ENCODE results near the gene IFT27.

The IFT27 gene

DNA sequence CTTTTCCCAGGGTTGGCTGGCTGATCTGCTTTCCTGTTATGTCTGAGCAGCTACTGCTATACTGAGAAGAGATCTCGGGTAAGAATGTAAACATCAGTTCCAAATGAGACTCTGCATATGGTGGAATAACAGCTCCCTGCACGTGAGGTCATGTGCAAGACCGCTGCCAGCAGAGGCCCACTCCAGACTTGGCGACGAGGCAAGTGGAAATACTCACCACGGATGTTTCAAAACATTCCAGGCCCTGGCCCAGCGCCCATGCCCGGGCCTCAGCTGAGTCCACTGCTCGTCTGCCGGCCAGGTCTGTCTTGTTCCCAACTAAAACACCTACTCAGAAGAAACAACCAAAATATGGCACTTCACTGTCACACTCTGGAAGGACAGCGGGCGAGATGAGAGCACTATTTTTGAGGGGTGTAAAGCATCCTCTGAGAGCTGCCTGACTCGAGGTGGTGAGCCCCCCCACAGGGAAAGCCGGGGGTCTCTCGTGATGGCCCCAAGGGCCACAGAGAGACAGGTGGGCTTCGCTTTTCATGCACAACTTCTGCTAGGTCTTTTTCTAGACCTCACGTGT lies 13.1 kb downstream of the IFT27 start:
- no peak overlapping the region for H3K4me3 ChIP-seq (ENCODE audit: low read depth, low read length)
- TF ChIP-seq, protein P1, sequence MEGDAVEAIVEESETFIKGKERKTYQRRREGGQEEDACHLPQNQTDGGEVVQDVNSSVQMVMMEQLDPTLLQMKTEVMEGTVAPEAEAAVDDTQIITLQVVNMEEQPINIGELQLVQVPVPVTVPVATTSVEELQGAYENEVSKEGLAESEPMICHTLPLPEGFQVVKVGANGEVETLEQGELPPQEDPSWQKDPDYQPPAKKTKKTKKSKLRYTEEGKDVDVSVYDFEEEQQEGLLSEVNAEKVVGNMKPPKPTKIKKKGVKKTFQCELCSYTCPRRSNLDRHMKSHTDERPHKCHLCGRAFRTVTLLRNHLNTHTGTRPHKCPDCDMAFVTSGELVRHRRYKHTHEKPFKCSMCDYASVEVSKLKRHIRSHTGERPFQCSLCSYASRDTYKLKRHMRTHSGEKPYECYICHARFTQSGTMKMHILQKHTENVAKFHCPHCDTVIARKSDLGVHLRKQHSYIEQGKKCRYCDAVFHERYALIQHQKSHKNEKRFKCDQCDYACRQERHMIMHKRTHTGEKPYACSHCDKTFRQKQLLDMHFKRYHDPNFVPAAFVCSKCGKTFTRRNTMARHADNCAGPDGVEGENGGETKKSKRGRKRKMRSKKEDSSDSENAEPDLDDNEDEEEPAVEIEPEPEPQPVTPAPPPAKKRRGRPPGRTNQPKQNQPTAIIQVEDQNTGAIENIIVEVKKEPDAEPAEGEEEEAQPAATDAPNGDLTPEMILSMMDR (IDR thresholded peaks at IDR 0.05; ENCODE audit: low read depth, low read length): no peak
- in situ Hi-C loops (cut with HindIII; ENCODE audit: low sequenced_read_pairs): no loop called here
- no peak for DNase-seq (ENCODE audit: low read depth, low spot score)

DNA sequence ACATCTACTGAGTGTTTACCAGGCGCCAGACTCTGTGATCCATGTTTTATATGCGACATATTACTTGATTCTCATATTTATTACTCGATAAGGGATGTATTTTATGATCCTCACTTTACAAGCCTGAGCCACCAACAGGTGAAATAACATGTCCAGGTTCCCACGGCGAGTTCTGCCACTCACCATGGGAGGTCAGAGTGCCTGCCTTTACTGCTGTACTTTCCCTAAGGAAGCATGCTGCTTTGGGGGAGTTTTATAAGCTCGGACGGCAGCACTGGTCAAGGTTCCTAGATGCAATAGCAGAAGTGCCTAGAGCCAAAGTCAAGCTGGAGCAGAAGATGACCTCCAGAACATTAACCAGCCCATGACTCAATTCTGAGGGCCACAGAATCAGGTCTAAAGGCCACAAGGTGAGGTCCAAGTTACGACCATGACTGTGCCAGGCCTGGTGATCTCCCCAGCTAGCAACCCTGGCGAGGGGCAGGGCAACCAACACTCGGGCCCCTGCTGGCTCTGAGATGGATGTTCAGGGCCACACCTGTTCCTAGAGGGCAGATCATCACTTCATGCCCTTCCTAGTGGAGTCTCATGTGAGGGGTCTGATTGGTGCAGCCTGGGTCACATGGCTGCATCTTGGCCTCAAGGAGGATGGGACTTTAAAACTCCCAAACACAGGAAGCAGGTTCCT lies 14.2 kb downstream of the IFT27 start:
- no peak overlapping the region for H3K4me3 ChIP-seq (ENCODE audit: low read depth, low read length)
- TF ChIP-seq, protein P1 (IDR thresholded peaks at IDR 0.05; ENCODE audit: low read depth, low read length): no peak
- in situ Hi-C loops (cut with HindIII; ENCODE audit: low sequenced_read_pairs): no loop called here
- DNase-seq (ENCODE audit: low read depth, low spot score): no peak

DNA sequence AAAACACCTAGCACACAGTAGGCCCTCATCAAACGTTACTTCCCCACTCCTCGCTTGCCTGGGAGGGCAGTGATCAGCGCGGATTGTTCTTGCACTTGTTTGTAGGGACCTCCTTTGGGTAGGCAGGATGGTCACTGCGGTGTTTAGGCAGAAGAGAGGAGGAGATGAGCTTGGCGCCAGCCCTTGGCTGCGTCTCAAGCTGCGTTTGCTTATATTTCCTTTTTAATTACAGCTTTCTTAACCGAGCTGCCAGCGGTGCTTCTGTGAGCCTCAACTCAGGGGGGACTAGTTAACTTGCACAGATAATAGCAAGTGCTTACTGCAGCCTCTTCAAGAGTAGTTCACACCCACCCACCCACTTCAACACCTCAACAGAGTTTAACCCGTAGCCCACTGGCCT lies 15.1 kb downstream of the IFT27 start:
- TF ChIP-seq, protein P1 (IDR thresholded peaks at IDR 0.05; ENCODE audit: low read depth, low read length): no peak
- in situ Hi-C loops (cut with HindIII; ENCODE audit: low sequenced_read_pairs): no loop called here

DNA sequence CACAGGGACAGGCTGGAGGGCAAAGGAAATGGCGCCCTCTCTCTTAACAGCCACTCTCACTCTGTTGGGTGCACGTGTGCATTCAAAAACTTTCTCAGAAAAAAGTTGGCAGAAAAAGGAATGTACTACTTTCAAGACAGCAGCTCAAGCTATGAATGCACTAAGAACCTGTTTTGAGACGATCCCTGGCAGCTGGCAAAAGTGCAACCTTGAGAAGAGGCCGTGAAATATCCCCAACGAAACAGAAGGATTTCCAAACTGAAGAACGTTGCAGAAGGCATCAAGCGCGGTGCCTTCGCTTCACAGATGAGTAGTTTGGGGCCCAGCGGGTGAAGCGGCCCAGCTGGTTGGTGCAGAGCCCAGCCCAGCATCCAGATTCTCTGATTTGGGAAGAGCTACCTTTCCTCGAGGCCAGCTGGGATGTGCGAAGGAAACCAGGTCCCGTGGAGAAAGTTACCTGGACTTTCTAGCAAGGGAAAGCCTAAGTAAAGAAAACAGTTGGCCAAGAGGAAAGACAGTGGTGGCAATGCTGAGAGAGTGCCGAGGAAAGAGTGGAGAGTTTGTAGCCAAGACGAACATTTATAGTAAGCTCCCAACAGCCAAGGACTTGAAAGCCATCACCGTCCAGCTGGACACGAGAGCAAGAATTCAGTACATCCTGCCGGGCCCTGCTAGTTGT lies 16.3 kb downstream of the IFT27 start:
- H3K4me3 ChIP-seq (ENCODE audit: low read depth, low read length): no peak overlapping the region
- in situ Hi-C loops (cut with HindIII; ENCODE audit: low sequenced_read_pairs): no loop called here
- no peak for DNase-seq (ENCODE audit: low read depth, low spot score)
- TF ChIP-seq, protein P1 (IDR thresholded peaks at IDR 0.05; ENCODE audit: low read depth, low read length): no peak

More for the DNA sequence above, 15.1 kb downstream of the IFT27 start:
- DNase-seq (ENCODE audit: low read depth, low spot score): no peak
- no peak overlapping the region for H3K4me3 ChIP-seq (ENCODE audit: low read depth, low read length)

DNA sequence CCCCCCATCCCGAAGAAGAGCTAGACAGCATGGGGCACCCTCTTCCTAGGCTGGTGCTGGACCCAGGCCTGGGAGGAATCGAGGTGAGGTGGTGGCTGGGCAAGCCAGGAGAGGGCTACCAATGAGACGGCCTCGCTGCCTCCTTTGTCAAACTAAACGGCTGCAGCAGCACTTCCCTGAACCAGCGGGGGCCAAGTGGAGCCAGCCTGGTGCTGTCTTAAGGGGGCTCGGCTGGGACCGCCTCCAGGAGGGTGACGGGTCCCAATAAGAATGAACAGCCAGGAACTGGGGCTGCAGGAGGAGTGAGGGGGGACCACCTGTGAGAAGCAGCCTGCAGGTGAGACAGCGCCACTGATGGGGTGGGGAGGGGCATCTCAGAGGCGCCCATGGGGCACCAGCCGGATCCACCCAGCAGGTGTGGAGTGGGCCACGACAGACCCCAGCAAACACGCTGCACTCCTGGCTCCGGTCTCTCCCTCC lies 17.1 kb downstream of the IFT27 start:
- TF ChIP-seq, protein P1 (IDR thresholded peaks at IDR 0.05; ENCODE audit: low read depth, low read length): no peak
- DNase-seq (ENCODE audit: low read depth, low spot score): no peak
- no peak overlapping the region for H3K4me3 ChIP-seq (ENCODE audit: low read depth, low read length)
- in situ Hi-C loops (cut with HindIII; ENCODE audit: low sequenced_read_pairs): no loop called here

DNA sequence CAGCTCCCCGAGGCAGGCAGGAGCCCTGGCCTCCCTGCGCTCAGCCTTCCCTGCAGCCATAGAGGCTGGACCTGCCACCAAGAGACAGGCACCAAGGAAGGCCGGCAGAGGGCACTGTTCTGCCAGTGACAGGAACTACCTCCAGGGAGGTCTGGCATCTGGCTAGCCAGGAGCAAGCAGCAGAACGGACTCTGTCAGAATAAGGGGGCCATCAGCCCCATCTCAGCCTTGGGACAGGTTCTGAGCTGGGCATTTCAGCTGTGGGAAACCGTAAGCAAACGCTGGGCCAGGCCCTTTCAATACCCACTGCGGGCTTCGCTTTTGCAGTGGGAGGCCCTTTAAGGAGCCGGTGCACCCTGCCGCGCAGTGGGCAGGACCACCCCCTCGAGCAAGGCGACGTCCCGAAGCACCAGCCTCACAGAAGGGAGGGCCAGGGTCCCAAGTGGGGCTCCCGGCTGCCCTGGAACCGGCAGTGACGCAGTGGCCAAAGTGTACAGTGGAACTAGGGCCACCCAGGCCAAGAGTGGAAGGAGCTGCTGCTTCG lies 18.2 kb downstream of the IFT27 start:
- no peak overlapping the region for H3K4me3 ChIP-seq (ENCODE audit: low read depth, low read length)
- in situ Hi-C loops (cut with HindIII; ENCODE audit: low sequenced_read_pairs): no loop called here
- TF ChIP-seq, protein P1 (IDR thresholded peaks at IDR 0.05; ENCODE audit: low read depth, low read length): peak; percentile 87
- DNase-seq (ENCODE audit: low read depth, low spot score): peak; percentile 66
